ENCODE results near the gene CHFR.
"Not testable (repeated sequence)": the region's sequence is repeated elsewhere in the genome, so short reads cannot be mapped to it uniquely, and the experiment has no call there.

Gene CHFR

DNA sequence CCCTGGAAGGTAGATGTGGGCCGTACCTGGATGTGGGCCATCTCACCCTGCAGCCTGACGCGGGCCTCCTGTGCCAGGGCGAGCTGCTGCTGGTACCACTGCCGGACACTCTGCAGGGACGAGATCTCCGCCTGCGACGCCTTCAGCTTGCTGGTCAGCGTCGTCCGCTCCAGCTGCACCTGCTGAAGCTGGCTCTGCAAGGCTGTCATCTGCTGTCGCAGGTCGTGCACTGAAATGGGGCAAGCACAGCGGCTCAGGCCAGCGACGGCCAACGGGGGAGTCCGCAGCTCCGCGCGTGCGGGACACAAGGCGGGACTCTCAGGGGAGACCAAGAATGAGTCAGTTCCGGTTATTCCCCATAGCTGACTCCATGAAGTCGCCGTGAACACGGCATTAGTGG is 85.7 kb downstream of the CHFR start:
- no peak overlapping the region for H2AFZ ChIP-seq (ENCODE audit: low read depth)
- H3K36me3 ChIP-seq (ENCODE audit: insufficient read depth) = peaks cover 3% of the 10 kb centered on the region; the same call in 1 of the 2 replicates
- no peak overlapping the region for H3K27ac ChIP-seq
- H3K9ac ChIP-seq = no peak overlapping the region
- no peaks in the 10 kb centered on the region for H3K27me3 ChIP-seq (ENCODE audit: insufficient read depth, low read depth)
- no peaks in the 10 kb centered on the region for H3K79me2 ChIP-seq (ENCODE audit: insufficient read depth, low read depth)
- H3K4me3 ChIP-seq (IDR thresholded peaks at IDR 0.05; ENCODE audit: insufficient read depth, low read depth, low read length) = no peak overlapping the region
- no peaks in the 10 kb centered on the region for H4K20me1 ChIP-seq (ENCODE audit: insufficient read depth)
- no peak for TF ChIP-seq CTCF (conservative IDR thresholded peaks at IDR 0.05; ENCODE audit: low read depth, low read length)
- H3K4me1 ChIP-seq (ENCODE audit: low read depth, poor library complexity, severe bottlenecking) = no peaks in the 10 kb centered on the region
- no peak overlapping the region for H3K4me2 ChIP-seq

- no peaks in the 10 kb centered on the region for H3K79me2 ChIP-seq (ENCODE audit: insufficient read depth, low read depth)
- H3K4me3 ChIP-seq (IDR thresholded peaks at IDR 0.05; ENCODE audit: insufficient read depth, low read depth, low read length) = no peak overlapping the region
- no peak overlapping the region for H3K27ac ChIP-seq
- H3K4me1 ChIP-seq (ENCODE audit: low read depth, poor library complexity, severe bottlenecking) = no peaks in the 10 kb centered on the region
- no peaks in the 10 kb centered on the region for H4K20me1 ChIP-seq (ENCODE audit: insufficient read depth)
- no peak overlapping the region for H3K9ac ChIP-seq
- TF ChIP-seq CTCF (conservative IDR thresholded peaks at IDR 0.05; ENCODE audit: low read depth, low read length) = no peak
- H3K27me3 ChIP-seq (ENCODE audit: insufficient read depth, low read depth) = no peaks in the 10 kb centered on the region
- H2AFZ ChIP-seq (ENCODE audit: low read depth) = no peak overlapping the region
- no peaks in the 10 kb centered on the region; the same call in 1 of the 2 replicates for H3K36me3 ChIP-seq (ENCODE audit: insufficient read depth)
- H3K4me2 ChIP-seq = no peak overlapping the region
These were observed 88.6 kb downstream of the CHFR start for GRCh38 chr12:132798836-132799235.

DNA sequence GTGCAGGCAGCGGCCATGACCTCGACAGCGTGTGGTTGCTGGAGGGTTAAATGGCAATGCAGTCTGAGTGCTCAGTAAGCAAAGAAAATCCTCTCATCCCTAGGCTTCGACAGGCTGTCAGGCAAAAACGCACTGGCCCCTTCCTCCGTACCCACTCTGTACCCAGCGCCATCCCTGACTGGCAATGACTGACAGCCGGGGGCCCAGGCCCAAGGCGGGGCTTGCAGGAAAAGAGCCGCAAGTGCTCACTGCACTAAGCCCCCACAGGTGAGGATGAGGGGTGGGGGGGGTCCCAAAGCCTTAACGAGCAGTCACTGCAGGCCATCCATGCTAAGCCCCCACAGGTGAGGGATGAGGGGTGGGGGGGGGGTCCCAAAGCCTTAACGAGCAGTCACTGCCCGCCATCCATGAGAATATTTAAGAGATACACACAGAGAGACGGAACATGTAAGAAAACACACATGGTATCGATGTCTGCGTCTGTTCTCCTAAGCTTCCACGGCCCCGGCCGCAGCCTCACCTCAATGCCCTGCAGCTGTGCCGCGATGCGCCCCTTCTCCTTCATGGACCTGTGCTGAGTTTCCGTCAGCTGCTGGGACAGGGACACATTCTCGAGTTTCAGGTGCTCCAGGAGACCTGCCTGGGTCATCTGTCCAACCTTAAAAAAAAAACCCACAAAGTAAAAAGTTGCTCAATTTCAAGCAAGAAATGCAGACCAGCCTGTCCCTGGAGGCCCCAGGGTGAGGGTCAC is 89.4 kb downstream of the CHFR start:
- no peaks in the 10 kb centered on the region; the same call in 1 of the 2 replicates for H3K36me3 ChIP-seq (ENCODE audit: insufficient read depth)
- no peaks in the 10 kb centered on the region for H3K79me2 ChIP-seq (ENCODE audit: insufficient read depth, low read depth)
- H3K9ac ChIP-seq = no peak overlapping the region
- no peak overlapping the region for H3K27ac ChIP-seq
- no peak overlapping the region for H2AFZ ChIP-seq (ENCODE audit: low read depth)
- H3K27me3 ChIP-seq (ENCODE audit: insufficient read depth, low read depth) = no peaks in the 10 kb centered on the region
- H3K4me3 ChIP-seq (IDR thresholded peaks at IDR 0.05; ENCODE audit: insufficient read depth, low read depth, low read length) = no peak overlapping the region
- H4K20me1 ChIP-seq (ENCODE audit: insufficient read depth) = no peaks in the 10 kb centered on the region
- no peak for TF ChIP-seq CTCF (conservative IDR thresholded peaks at IDR 0.05; ENCODE audit: low read depth, low read length)
- H3K4me2 ChIP-seq = no peak overlapping the region
- H3K4me1 ChIP-seq (ENCODE audit: low read depth, poor library complexity, severe bottlenecking) = no peaks in the 10 kb centered on the region

DNA sequence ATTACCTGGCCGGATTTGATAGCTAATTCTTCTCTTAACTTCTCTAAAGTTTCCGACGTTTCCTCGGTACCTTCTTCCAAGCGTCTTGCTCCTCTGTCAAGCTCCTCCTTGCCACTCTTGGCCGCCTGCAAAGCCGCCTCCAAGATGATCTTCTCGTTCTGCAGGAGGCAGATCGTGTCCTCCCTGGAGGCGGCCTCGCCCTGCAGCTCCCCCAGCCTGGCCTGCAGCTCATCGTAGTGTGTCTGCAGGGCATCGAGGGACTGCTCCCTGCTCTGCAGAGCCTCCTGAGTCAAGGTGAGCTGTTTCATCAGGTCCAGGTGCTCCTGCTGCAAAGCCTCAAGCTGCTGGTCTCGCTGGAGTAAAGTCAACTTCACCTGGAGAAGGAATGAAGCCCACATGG is 91.6 kb downstream of the CHFR start:
- Histone ChIP-seq H3K9ac (no peak overlapping the region), H3K36me3 (ENCODE audit: insufficient read depth) (no peaks in the 10 kb centered on the region; the same call in 1 of the 2 replicates), H3K27ac (no peak overlapping the region), H3K79me2 (ENCODE audit: insufficient read depth, low read depth) (no peaks in the 10 kb centered on the region), H3K4me3 (IDR thresholded peaks at IDR 0.05; ENCODE audit: insufficient read depth, low read depth, low read length) (no peak overlapping the region), H4K20me1 (ENCODE audit: insufficient read depth) (no peaks in the 10 kb centered on the region), H3K4me2 (no peak overlapping the region), H3K27me3 (ENCODE audit: insufficient read depth, low read depth) (no peaks in the 10 kb centered on the region), H2AFZ (ENCODE audit: low read depth) (no peak overlapping the region), H3K4me1 (ENCODE audit: low read depth, poor library complexity, severe bottlenecking) (no peaks in the 10 kb centered on the region)
- no peak for TF ChIP-seq CTCF (conservative IDR thresholded peaks at IDR 0.05; ENCODE audit: low read depth, low read length)

DNA sequence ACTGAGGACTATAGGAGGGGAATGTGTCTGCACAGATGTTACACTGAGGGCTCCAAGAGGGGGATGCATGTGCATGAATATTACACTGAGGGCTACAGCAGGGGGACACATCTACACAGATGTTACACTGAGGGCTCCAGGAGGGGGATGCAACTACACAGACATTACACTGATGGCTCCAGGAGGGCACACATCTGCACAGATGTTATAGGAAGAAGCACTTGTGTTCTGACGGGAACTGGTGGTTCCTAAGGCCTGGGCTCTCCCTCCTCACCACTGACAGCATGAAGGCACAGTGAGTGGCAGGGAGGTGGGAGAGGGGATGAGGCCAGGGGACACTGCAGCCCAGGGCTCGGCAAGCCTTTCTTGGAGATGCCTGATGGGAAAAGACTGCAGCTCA is 95.5 kb downstream of the CHFR start:
- not testable (repeated sequence) for H4K20me1 ChIP-seq (ENCODE audit: insufficient read depth); H3K27ac ChIP-seq; H3K9ac ChIP-seq; H3K4me2 ChIP-seq; H3K27me3 ChIP-seq (ENCODE audit: insufficient read depth, low read depth); H3K36me3 ChIP-seq (ENCODE audit: insufficient read depth); H3K4me1 ChIP-seq (ENCODE audit: low read depth, poor library complexity, severe bottlenecking); H3K4me3 ChIP-seq (IDR thresholded peaks at IDR 0.05; ENCODE audit: insufficient read depth, low read depth, low read length); H3K79me2 ChIP-seq (ENCODE audit: insufficient read depth, low read depth); H2AFZ ChIP-seq (ENCODE audit: low read depth)
